Left lobe of liver (tissue), 2 donors: ENCODE data around the gene LDLRAD1. TPM values are rescaled to one million over a fixed set of nuclear protein-coding genes. Genes with fewer than 3 reads are reported as not detected.
A peak's percentile ranks its signal among the peaks of the same experiment; 100 is the strongest.
"Not testable (repeated sequence)": the region's sequence is repeated elsewhere in the genome, so short reads cannot be mapped to it uniquely, and the experiment has no call there.

ENCODE experiments used
- ATAC-seq: fragments of 200-7000 bp; cut with Tn5 transposase; one replicate; pipeline ENCODE4 v1.9.1; 2020; ENCODE audit warnings: mild to moderate bottlenecking, moderate library complexity
- DNase-seq: peaks from one replicate; pipeline ENCODE4 v3.0.0-alpha.2; 2020; ENCODE audit warnings: low spot score
- total RNA-seq: library from RNA; stranded (reverse); gene quantifications from one replicate; pipeline ENCODE4 v1.2.1, GENCODE V29; 2021
- donor health status: DM: no; HTN: no; CAD: no; lungs with moderate emphysema.
- donor health status: DM: no; HTN: yes; CAD: no.

LDLRAD1 gene
- total RNA-seq, 1 donor from 2014 or later = 0.63 TPM

DNA sequence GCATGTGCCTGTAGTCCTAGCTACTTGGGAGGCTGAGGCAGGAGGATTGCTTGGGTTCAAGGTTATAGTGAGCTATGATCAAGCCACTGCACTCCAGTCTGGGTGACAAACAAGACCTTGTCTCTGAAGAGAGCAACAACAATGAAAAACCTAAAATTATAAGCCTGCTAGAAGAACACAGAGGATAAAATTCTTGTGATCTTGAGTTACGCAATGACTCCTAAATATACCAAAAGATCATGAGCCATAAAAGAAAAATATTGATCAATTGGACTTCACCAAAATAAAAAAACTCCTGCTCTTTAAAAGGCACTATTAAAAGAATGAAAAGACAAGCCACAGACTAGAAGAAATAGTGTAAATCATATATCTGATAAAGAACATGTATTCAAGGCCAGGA lies 22.3 kb downstream of the LDLRAD1 start:
- ATAC-seq = no peak
- no peak for DNase-seq

GRCh38 chr1:53994516-53994915 lies 23.5 kb downstream of the LDLRAD1 start:
- DNase-seq, ATAC-seq: not testable (repeated sequence)

- DNase-seq = no peak
- peak; percentile 85 for ATAC-seq
Measured at GRCh38 chr1:53992085-53992874, 25.7 kb downstream of the LDLRAD1 start.

DNA sequence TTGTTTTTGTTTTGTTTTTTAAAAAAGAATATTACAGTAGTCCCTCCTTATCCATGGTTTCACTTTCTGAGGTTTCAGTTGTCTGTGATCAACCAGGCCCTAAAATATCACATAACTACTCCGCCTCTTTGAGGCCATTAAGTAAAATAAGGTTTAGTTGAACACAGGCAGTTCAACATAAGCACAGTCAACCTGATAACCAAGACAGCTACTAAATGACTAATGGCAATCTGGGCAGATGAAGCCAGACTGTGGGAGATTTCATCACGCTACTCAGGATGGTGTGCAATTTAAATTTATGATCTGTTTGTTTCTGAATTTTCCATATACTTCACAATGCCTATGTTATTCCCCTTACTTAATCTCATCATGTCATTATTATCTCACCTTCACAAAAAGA lies 30.1 kb downstream of the LDLRAD1 start:
- DNase-seq = no peak
- ATAC-seq = no peak

DNA sequence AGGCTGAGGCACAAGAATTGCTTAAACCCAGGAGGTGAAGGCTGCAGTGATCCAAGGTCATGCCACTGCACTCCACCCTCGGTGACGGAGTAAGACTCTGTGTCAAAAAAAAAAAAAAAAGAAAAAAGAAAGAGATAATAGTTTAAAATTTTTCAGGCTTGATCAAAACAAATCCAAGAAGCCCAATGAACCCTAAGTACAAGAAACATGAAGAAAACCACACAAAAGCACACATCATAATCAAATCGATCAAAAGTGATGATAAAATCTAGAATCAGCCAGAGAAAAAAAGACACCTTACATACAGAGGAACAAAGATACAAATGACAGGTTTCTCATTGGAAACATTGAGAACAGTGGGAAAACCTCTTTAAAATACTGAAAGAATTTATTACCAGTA lies 31.5 kb downstream of the LDLRAD1 start:
- no peak for DNase-seq
- no peak for ATAC-seq

GRCh38 chr1:53984726-53985125 lies 33.3 kb downstream of the LDLRAD1 start:
- no peak for ATAC-seq
- DNase-seq = no peak

DNA sequence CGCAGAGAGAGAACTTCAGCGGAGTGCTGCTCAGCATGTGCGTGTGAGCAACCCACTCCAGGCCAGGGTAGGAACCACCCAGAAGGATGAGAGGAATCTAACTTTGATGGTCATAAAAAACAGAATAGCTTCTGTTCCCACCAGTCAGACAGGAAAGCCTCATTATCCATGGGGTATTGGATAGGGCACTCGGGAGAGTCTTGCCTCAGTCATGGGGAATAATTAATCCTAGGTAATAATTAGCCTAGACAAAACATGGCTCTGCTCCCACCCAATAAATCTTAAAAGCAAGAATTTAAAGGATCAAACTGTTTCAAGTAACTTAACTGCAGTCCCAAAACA lies 35.3 kb downstream of the LDLRAD1 start:
- DNase-seq (no peak), ATAC-seq (peak; percentile 82)

GRCh38 chr1:53982034-53982762 lies 35.8 kb downstream of the LDLRAD1 start:
- DNase-seq (peak; percentile 74), ATAC-seq (peak; percentile 90)

DNA sequence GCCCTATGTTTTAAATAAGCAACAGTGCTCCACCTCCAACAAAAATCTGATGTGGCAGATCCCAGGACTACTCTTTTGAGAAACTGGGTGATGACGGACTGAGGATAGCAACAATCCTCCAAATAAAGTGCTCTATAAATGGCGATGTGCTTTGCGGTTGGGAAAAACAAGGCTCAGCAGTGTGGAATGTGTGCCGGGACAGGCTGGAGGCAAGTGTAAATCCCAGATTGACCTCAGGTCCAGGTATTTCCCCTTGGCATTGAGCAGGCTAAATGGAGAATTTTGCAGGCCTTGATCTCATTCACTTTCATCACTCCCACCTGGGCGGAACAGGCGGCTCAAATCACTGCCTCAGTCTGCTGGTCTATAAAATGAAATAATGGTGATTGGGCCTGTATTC lies 36.8 kb downstream of the LDLRAD1 start:
- no peak for DNase-seq

DNA sequence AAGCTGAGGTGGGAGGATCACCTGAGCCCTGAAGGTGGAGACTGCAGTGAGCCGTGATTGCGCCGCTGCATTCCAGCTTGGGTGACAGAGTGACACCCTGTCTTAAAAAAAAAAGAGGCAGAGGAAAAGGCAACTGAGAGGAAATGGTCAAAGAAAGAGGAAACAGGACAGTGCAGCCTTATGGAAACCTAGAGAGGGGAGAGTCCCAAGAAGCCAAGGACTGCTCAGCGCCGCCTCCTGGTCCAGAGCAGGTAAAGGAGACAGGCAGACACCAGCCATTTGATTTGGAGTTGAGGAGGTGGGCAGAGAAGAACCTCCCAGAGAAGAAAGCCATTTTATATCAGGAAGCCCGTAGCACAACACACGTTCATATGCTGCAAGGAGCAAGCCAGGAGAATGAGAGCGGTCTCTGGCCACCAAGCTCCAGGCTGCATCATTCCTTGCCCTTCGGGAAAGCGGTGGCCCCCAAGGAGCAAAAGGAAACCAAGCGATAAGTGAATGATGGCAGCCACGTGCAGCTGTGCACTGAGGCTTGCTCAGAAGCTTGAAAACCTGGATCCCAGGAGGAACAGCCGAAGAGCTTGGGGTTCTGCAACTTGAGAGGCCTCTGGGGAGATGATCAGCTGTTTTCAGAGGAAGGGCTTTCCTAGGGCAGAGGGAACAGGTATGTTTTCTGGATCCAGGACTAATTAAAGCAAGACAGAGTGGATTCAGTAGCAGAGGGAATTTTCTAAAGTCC lies 38.1 kb downstream of the LDLRAD1 start:
- DNase-seq (no peak), ATAC-seq (no peak)

More for the DNA sequence above, 36.8 kb downstream of the LDLRAD1 start:
- ATAC-seq = peak; percentile 27

DNA sequence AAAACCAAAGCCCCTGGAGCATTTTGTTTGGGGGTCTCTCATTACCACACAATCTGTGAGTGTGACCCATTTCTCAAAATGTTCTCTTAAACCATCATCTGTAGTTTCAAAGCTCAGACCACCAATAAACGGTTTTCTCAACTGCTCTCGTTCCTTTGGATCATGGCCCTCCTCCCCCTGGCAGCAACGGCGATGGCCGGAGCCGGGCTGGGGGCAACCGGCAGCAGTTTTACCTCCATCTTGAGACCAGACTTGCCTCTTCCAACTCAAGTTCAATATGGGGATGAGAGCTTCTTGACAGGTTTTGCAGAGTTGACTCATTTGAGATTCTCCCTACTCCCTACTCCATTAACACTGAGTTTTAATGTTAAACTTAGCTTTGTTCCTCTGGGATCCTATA lies 42.1 kb downstream of the LDLRAD1 start:
- ATAC-seq (no peak), DNase-seq (no peak)

DNA sequence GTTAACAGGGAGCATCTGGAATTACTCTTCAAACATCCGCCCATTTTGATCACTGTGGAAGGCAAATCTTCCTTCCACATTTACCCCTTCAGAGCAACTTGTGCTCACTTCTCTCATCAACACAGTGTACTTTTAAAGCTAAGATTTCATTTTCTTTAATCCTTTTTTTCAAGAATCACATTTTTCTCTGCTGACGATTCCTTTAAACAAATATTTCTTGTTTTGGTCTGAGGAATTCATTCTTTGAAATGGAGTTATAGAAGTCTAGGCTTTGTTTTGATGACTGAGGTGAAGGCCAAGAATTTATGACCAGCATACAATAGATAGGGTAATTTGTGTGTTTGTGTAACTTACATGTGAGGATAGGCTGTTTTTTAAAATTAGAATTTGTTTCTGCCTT lies 46.3 kb downstream of the LDLRAD1 start:
- no peak for DNase-seq
- ATAC-seq = no peak

DNA sequence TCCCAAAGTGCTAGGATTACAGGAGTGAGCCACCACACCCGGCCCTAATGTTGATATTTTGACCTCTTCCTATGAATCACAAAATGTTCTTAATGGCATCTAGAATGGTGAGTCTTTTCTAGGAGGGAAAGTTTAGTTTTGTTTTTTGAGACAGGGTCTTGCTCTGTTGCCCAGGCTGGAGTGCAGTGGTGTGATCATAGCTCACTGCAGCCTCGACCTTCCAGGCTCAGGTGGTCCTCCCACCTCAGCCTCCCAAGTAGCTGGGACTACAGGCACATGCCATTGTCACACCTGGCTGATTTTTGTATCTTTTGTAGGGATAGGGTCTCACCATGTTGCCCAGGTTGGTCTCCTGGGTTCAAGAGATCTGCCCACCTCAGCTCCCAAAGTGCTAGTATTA lies 48.7 kb downstream of the LDLRAD1 start:
- not testable (repeated sequence) for ATAC-seq, DNase-seq

- ATAC-seq (no peak), DNase-seq (no peak)
Measured at GRCh38 chr1:53968125-53968513, 49.9 kb downstream of the LDLRAD1 start.

DNA sequence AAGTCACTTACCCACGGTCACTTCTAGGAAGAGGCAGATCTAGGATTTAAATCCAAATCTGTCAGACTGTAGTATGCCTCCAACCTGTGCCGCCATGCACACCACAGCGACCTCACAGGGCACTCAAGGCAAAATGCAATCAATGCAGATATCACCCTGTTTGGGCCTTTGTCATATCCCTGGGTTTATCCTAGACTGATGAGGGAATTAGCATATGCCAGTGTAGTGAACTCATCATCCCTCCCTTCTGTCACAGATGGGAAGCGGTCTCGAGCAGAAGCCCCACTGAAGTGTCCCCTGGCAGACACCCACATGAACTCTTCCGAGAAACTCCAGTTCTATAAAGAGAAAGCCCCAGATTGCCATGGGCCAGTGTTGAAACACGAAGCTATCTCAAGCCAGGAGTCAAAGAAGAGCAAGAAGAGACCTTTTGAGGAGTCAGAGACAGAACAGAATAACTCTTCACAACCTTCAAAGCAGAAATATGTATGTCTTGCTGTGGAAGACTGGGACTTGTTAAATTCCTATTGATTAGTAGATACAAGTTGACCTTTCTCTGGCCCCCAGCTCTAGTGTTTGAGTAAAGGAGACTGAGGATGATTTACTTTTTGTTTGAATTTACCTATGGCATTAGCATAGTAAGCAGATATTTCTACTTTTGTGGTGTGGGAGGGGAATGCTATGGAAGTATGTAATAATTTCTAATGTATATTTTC lies 50.4 kb downstream of the LDLRAD1 start:
- ATAC-seq (peak; percentile 50), DNase-seq (no peak)

DNA sequence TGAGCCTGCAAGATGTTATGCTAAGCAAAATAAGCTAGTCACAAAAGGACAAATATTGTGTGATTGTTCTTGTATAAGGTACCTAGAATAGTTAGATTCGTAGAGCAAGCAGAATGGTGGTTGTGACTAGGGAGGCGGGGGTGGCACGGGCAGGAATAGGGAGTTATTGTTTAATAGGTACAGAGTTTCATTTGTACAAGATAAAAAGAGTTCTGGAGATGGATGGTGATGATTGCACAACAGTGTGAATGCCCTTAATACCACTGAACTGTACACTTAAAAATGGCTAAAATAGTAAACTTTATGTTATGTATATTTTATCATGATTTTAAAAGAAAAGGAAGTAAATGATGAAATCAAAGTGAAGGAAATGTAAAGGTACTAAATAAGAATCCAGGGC lies 51.2 kb downstream of the LDLRAD1 start:
- DNase-seq (peak; percentile 63), ATAC-seq (peak; percentile 90)

- no peak for DNase-seq
- ATAC-seq = no peak
Measured at GRCh38 chr1:53964109-53964508, 53.9 kb downstream of the LDLRAD1 start.

- DNase-seq (no peak), ATAC-seq (no peak)
Measured at GRCh38 chr1:53963460-53963859, 54.5 kb downstream of the LDLRAD1 start.

DNA sequence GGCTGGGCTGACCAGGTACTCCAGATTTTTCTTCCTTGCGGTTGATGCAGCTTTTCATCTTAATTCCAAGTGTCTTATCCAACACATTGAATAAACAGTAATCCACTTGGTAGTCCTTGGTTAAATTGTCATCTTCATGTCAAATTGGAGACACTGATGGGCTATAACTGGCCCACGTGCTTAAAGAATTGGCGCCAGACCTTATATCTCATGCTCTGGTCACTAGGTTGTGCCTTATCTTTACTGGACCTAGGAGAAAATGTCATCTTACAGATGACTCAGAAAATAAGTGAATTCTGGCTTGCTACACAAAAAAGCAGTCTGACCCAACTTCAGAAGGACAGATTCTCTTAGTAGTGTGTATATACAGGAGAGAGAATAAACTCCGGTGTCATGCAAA lies 55.6 kb downstream of the LDLRAD1 start:
- no peak for DNase-seq
- no peak for ATAC-seq

DNA sequence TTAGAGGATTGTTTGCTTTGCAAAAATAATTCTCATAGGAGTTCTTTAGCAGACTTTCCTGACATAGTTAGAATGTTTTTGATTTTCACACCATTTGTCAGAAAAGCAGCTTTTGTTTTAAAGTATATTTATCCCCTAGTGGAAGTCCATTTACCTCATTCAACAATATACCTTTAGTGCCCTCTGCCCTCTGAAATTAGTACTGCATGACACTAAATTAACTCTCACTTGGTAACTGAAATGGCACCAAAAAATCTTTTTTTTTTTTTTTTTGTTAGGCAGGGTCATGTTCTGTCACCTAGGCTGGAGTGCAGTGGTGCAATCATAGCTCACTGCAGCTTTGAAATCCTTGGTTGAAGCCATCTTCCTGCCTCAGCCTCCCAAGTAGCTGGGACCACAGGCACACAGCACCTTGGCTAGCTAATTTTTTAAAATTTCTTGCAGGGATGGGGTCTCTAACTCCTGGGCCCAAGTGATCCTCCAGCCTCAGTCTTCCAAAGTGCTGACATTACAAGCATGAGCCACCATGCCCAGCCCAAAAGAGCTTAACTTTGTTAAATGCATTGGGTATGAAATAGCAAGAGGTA lies 58.2 kb downstream of the LDLRAD1 start:
- DNase-seq (no peak), ATAC-seq (peak; percentile 89)
